ENCODE results near the gene TIGD1.

- TF ChIP-seq TEAD4 (IDR thresholded peaks at IDR 0.05; ENCODE audit: borderline replicate concordance, insufficient read depth) (no peak), FOSL2 (IDR thresholded peaks at IDR 0.05; ENCODE audit: borderline replicate concordance, low read depth) (no peak), POLR2AphosphoS5 (IDR thresholded peaks at IDR 0.05; ENCODE audit: low read depth, low read length) (no peak)
Measured at GRCh38 chr2:232547991-232548390, 2.4 kb downstream of the TIGD1 start.
